Heart right ventricle (tissue), 16 donors: ENCODE results near the gene CARD9. TPM values are rescaled to one million over a fixed set of nuclear protein-coding genes. Genes with fewer than 3 reads are reported as not detected.

Source experiments
- ATAC-seq, 8 donors: fragments of 200-7000 bp; cut with Tn5 transposase; one replicate each; pipeline ENCODE4 v1.9.1; 2020; ENCODE audit warnings: mild to moderate bottlenecking in 8 of 8, moderate library complexity in 8 of 8, moderate number of reproducible peaks in 1 of 8
- DNase-seq, 2 donors: peaks; one replicate each; pipeline ENCODE4 v3.0.0-alpha.2; 2020
- H3K27ac ChIP-seq, 10 donors: fragments of 200-600 bp; sonication (generic) in 2 of 10; one replicate each; pipeline versions ENCODE4 v1.5.0 to v1.8.0; 2020 to 2022; ENCODE audit warnings: mild to moderate bottlenecking in 3 of 10
- H3K27me3 ChIP-seq, 7 donors: fragments of 200-600 bp; one replicate each; pipeline ENCODE4 v1.8.0; 2021 to 2022; ENCODE audit warnings: mild to moderate bottlenecking in 2 of 7
- H3K36me3 ChIP-seq, 9 donors: fragments of 200-600 bp; sonication (generic) in 1 of 9; one replicate each; pipeline versions ENCODE4 v1.5.0 to v1.8.0; 2020 to 2022; ENCODE audit warnings: mild to moderate bottlenecking in 2 of 9
- H3K4me1 ChIP-seq, 9 donors: fragments of 200-600 bp; sonication (generic) in 1 of 9; one replicate each; pipeline versions ENCODE4 v1.5.0 to v1.8.0; 2020 to 2022; ENCODE audit warnings: mild to moderate bottlenecking in 4 of 9
- H3K4me3 ChIP-seq, 10 donors: fragments of 200-600 bp; sonication (generic) in 2 of 10; one replicate each; pipeline versions ENCODE4 v1.5.0 to v1.8.0; 2020 to 2022; ENCODE audit warnings: mild to moderate bottlenecking in 7 of 10, moderate library complexity in 2 of 10
- H3K9me3 ChIP-seq, 11 donors: fragments of 200-600 bp in 10 of 11; sonication (generic) in 2 of 11; one replicate each; pipeline versions ENCODE4 v1.5.0 to v1.8.0; 2013 to 2022; ENCODE audit warnings: mild to moderate bottlenecking in 2 of 11, control low read depth in 1 of 11, moderate library complexity in 1 of 11
- WGBS, 2 donors: extraction: QIAGEN DNeasy Blood & Tissue Kit; methylation state at CpG; one replicate each; pipeline ENCODE4 v1.1.7; 2013; ENCODE audit warnings: inconsistent platforms in 1 of 2; 5-methylcytosine and 5-hydroxymethylcytosine counted together
- intact Hi-C, 10 donors: fragments of 100-400 bp; cut with DNase I; formaldehyde crosslinking; loops; one replicate each; pipeline versions ENCODE4 v1.11.1 to v1.14.2; 2022
- polyA plus RNA-seq, 2 donors: library from polyadenylated mRNA; stranded (reverse); fragments of 200-250 nt; gene quantifications; one replicate each; pipeline ENCODE4 v1.2.3, GENCODE V29; 2013
- total RNA-seq, 10 donors: library from RNA; stranded (reverse); fragmentation: NEBNext Ultra II Directional in 3 of 10; extraction: Animal tissue kit (Norgen Biotek cat#: 25700) in 3 of 10; gene quantifications; one replicate each; pipeline versions ENCODE4 v1.2.1 to v1.2.4, GENCODE V29; 2021 to 2023
- TF ChIP-seq, protein P1 (sequence below), 9 donors: fragments of 200-600 bp; sonication (generic) in 2 of 9; IDR thresholded peaks; one replicate each; pipeline versions ENCODE4 v1.5.0 to v1.8.0; 2021 to 2022; ENCODE audit warnings: antibody characterized with exemption in 9 of 9, mild to moderate bottlenecking in 5 of 9, moderate library complexity in 1 of 9
- donor health status: Arrhythmogenic right ventricular cardiomyopathy.
- donor health status: ischemic (EF 13 %, LVEDD 7.1; RV severe dilation, severe dysfunction).
- donor health status: healthy with polysubstance abuse.
- donor health status: DM: no; HTN: yes; CAD: no.
- donor health status: DM: no; HTN: no; CAD: no.
- donor health status: ischemic (EF 25% LVEDD 6.9; RV normal size, moderate dysfunction).
- donor health status: ischemic (EF 25% LVEDD 5.7; RV mildly dilated, moderate dysfunction).
- donor health status: healthy.
- donor health status: DM: yes; HTN: yes; CAD: no.
- donor health status: Ischemic cardiomyopathy.
- donor health status: ischemic (EF 35%, LVEDD 5.7; RV mildly dilated, moderate dysfunction).
- donor health status: nonischemic (EF 11% LVEDD 7.7; RV severe dilation, severe dysfunction).
- donor health status: DM: yes; HTN: yes; CAD: no.
- donor health status: PGD.
- donor health status: ischemic (EF 29% LVEDD 5.4; RV normal size, mild dysfunction).
- donor health status: nonischemic (EF 23%, LVEDD 6.1; RV moderate dilation, normal function).

CARD9 gene
- total and polyA plus RNA-seq, 12 donors: 0.21 to 2.0 (median 1.1) TPM; not detected in 1

DNA sequence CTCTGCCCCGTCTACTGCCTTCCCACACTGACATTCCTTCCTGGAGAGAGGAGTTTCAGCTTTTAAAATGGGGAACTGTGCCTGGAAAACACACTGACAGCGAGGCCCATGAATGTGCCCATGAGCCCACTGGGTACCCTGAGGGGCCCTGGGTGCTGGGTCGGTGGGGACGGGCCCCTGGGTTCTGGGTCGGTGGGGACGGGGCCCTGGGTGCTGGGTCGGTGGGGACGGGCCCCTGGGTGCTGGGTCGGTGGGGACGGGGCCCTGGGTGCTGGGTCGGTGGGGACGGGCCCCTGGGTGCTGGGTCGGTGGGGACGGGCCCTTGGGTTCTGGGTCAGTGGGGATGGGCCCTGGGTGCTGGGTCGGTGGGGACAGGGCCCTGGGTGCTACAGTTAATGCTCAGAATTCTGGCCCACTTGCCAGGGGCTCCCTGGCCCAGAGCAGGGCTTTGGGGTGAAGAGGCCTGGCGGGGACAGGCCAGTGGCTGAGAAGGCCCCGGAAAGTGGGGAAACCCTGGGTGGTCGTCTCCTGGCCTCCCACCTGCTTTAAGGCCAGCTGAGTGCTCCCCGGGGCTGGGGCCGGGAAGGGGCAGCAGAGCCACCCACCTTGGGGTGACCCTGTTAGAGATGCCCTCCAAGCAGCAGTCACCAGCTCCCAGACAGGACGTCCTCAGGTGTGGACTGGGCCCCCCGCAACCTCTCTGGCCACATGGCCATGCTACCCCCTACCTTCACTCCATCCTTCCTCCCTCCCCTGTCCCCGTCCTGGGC is 43.6 kb downstream of the CARD9 start:
- WGBS, 2 donors: 88% methylated on average over 23 of the region's 23 CpGs
- Histone ChIP-seq H3K9me3 (no peaks in the 10 kb centered on the region), H3K27me3 (peaks cover 0 to 23% (median 0%) of the 10 kb centered on the region in 7 donors), H3K36me3 (peaks cover 0 to 9% (median 0%) of the 10 kb centered on the region in 9 donors), H3K27ac (peak overlapping the region in 2 of 10 donors; percentile 84 to 86), H3K4me1 (peaks cover 19 to 50% (median 39%) of the 10 kb centered on the region in 9 donors), H3K4me3 (no peak overlapping the region)
- TF ChIP-seq, protein P1, sequence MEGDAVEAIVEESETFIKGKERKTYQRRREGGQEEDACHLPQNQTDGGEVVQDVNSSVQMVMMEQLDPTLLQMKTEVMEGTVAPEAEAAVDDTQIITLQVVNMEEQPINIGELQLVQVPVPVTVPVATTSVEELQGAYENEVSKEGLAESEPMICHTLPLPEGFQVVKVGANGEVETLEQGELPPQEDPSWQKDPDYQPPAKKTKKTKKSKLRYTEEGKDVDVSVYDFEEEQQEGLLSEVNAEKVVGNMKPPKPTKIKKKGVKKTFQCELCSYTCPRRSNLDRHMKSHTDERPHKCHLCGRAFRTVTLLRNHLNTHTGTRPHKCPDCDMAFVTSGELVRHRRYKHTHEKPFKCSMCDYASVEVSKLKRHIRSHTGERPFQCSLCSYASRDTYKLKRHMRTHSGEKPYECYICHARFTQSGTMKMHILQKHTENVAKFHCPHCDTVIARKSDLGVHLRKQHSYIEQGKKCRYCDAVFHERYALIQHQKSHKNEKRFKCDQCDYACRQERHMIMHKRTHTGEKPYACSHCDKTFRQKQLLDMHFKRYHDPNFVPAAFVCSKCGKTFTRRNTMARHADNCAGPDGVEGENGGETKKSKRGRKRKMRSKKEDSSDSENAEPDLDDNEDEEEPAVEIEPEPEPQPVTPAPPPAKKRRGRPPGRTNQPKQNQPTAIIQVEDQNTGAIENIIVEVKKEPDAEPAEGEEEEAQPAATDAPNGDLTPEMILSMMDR (IDR thresholded peaks at IDR 0.05): no peak
- ATAC-seq (no peak), DNase-seq (peak in 1 of 2 donors; percentile 11)
- intact Hi-C loops: loop anchor here in 2 of 10 donors (5.0 kb wide), 2 partner anchors 32 to 67 kb away; partner anchors contain the start of gene DNLZ (in 1 of the 2)

DNA sequence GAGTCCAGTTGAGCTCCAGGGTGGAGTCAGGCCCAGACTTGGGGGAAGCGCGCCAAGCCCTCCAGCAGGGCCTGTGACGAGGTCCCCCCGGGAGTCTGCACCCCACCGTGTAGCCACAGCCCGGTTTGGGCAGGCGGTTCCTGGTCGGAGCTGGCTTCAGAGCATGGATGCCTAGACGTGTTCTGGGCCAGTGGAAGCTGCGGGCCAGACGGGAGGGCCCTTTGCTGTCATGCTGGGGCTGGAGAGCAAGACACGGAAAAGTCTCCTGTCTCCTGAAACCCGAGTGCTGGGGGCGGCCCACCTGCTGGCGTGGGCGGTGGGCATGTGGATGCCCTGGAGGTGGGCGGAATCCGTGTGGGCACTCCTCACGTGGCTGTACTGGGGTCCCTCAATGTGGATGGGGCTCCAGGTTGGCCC is 44.2 kb downstream of the CARD9 start:
- peak overlapping the region in 8 of 10 donors; percentile 75 to 86 (median 83) for H3K27ac ChIP-seq

GRCh38 chr9:136328622-136329041 is 44.8 kb downstream of the CARD9 start:
- peaks cover 0 to 23% (median 0%) of the 10 kb centered on the region in 7 donors for H3K27me3 ChIP-seq
- 13 to 33% methylated on average over 15 of the region's 15 CpGs for WGBS, 2 donors
- peaks cover 24 to 56% (median 39%) of the 10 kb centered on the region in 9 donors for H3K4me1 ChIP-seq
- peak in 1 of 2 donors; percentile 33 for DNase-seq
- intact Hi-C loops: loop anchor here in 1 of 10 donors (5.0 kb wide), 1 partner anchor 34 kb away; the partner anchor contains the start of gene DNLZ
- peak overlapping the region; percentile 55 to 91 (median 74) for H3K4me3 ChIP-seq
- H3K36me3 ChIP-seq: peaks cover 0 to 9% (median 0%) of the 10 kb centered on the region in 9 donors
- TF ChIP-seq, protein P1 (IDR thresholded peaks at IDR 0.05): no peak
- H3K9me3 ChIP-seq: no peaks in the 10 kb centered on the region
- peak overlapping the region; percentile 18 to 86 (median 83) for H3K27ac ChIP-seq
- ATAC-seq: peak; percentile 17 to 41 (median 28)

More for the DNA sequence above, 44.2 kb downstream of the CARD9 start:
- Histone ChIP-seq H3K4me1 (peaks cover 24 to 56% (median 39%) of the 10 kb centered on the region in 9 donors), H3K9me3 (no peaks in the 10 kb centered on the region), H3K27me3 (peaks cover 0 to 23% (median 0%) of the 10 kb centered on the region in 7 donors), H3K4me3 (peak overlapping the region in 8 of 10 donors; percentile 55 to 91 (median 74)), H3K36me3 (peaks cover 0 to 9% (median 0%) of the 10 kb centered on the region in 9 donors)
- WGBS, 2 donors: 65 to 70% methylated on average over 19 of the region's 19 CpGs
- DNase-seq (peak in 1 of 2 donors; percentile 18), ATAC-seq (no peak)
- TF ChIP-seq, protein P1 (IDR thresholded peaks at IDR 0.05): no peak
- intact Hi-C loops: loop anchor here in 1 of 10 donors (5.0 kb wide), 1 partner anchor 33 kb away; the partner anchor contains the start of gene DNLZ

GRCh38 chr9:136328011-136328621 is 45.4 kb downstream of the CARD9 start:
- H3K4me3 ChIP-seq: peak overlapping the region; percentile 55 to 91 (median 74)
- TF ChIP-seq, protein P1 (IDR thresholded peaks at IDR 0.05): no peak
- DNase-seq (no peak), ATAC-seq (peak in 5 of 8 donors; percentile 1 to 9 (median 3))
- H3K27ac ChIP-seq: peak overlapping the region; percentile 18 to 86 (median 83)
- peaks cover 0 to 9% (median 0%) of the 10 kb centered on the region in 9 donors for H3K36me3 ChIP-seq
- peaks cover 24 to 56% (median 39%) of the 10 kb centered on the region in 9 donors for H3K4me1 ChIP-seq
- peaks cover 0 to 23% (median 0%) of the 10 kb centered on the region in 7 donors for H3K27me3 ChIP-seq
- 20 to 23% methylated on average over 13 of the region's 13 CpGs for WGBS, 2 donors
- intact Hi-C loops: loop anchor here in 1 of 10 donors (5.0 kb wide), 1 partner anchor 34 kb away; the partner anchor contains the start of gene DNLZ
- H3K9me3 ChIP-seq: no peaks in the 10 kb centered on the region
